Measurements from ENCODE around the gene PHRF1. TPM values are rescaled to one million over a fixed set of nuclear protein-coding genes. Genes with fewer than 3 reads are reported as not detected.

Gene PHRF1
- total and polyA plus RNA-seq, 9 of the 15 experiments (the other 6 are each of a cell fraction or from before 2014, with no cell fraction given): 0.07 to 37.2 (median 7.7) TPM

- TF ChIP-seq, protein P1, sequence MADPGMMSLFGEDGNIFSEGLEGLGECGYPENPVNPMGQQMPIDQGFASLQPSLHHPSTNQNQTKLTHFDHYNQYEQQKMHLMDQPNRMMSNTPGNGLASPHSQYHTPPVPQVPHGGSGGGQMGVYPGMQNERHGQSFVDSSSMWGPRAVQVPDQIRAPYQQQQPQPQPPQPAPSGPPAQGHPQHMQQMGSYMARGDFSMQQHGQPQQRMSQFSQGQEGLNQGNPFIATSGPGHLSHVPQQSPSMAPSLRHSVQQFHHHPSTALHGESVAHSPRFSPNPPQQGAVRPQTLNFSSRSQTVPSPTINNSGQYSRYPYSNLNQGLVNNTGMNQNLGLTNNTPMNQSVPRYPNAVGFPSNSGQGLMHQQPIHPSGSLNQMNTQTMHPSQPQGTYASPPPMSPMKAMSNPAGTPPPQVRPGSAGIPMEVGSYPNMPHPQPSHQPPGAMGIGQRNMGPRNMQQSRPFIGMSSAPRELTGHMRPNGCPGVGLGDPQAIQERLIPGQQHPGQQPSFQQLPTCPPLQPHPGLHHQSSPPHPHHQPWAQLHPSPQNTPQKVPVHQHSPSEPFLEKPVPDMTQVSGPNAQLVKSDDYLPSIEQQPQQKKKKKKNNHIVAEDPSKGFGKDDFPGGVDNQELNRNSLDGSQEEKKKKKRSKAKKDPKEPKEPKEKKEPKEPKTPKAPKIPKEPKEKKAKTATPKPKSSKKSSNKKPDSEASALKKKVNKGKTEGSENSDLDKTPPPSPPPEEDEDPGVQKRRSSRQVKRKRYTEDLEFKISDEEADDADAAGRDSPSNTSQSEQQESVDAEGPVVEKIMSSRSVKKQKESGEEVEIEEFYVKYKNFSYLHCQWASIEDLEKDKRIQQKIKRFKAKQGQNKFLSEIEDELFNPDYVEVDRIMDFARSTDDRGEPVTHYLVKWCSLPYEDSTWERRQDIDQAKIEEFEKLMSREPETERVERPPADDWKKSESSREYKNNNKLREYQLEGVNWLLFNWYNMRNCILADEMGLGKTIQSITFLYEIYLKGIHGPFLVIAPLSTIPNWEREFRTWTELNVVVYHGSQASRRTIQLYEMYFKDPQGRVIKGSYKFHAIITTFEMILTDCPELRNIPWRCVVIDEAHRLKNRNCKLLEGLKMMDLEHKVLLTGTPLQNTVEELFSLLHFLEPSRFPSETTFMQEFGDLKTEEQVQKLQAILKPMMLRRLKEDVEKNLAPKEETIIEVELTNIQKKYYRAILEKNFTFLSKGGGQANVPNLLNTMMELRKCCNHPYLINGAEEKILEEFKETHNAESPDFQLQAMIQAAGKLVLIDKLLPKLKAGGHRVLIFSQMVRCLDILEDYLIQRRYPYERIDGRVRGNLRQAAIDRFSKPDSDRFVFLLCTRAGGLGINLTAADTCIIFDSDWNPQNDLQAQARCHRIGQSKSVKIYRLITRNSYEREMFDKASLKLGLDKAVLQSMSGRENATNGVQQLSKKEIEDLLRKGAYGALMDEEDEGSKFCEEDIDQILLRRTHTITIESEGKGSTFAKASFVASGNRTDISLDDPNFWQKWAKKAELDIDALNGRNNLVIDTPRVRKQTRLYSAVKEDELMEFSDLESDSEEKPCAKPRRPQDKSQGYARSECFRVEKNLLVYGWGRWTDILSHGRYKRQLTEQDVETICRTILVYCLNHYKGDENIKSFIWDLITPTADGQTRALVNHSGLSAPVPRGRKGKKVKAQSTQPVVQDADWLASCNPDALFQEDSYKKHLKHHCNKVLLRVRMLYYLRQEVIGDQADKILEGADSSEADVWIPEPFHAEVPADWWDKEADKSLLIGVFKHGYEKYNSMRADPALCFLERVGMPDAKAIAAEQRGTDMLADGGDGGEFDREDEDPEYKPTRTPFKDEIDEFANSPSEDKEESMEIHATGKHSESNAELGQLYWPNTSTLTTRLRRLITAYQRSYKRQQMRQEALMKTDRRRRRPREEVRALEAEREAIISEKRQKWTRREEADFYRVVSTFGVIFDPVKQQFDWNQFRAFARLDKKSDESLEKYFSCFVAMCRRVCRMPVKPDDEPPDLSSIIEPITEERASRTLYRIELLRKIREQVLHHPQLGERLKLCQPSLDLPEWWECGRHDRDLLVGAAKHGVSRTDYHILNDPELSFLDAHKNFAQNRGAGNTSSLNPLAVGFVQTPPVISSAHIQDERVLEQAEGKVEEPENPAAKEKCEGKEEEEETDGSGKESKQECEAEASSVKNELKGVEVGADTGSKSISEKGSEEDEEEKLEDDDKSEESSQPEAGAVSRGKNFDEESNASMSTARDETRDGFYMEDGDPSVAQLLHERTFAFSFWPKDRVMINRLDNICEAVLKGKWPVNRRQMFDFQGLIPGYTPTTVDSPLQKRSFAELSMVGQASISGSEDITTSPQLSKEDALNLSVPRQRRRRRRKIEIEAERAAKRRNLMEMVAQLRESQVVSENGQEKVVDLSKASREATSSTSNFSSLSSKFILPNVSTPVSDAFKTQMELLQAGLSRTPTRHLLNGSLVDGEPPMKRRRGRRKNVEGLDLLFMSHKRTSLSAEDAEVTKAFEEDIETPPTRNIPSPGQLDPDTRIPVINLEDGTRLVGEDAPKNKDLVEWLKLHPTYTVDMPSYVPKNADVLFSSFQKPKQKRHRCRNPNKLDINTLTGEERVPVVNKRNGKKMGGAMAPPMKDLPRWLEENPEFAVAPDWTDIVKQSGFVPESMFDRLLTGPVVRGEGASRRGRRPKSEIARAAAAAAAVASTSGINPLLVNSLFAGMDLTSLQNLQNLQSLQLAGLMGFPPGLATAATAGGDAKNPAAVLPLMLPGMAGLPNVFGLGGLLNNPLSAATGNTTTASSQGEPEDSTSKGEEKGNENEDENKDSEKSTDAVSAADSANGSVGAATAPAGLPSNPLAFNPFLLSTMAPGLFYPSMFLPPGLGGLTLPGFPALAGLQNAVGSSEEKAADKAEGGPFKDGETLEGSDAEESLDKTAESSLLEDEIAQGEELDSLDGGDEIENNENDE (IDR thresholded peaks at IDR 0.05; ENCODE audit: low read depth, low read length): no peak
- TF ChIP-seq RNF2 (IDR thresholded peaks at IDR 0.05): no peak
- TF ChIP-seq HEY1 (CRISPR knock-in tag; IDR thresholded peaks at IDR 0.05; ENCODE audit: borderline replicate concordance): no peak
- peak; percentile 58; the same call in 1 of the 2 replicates for TF ChIP-seq SIN3B (IDR thresholded peaks at IDR 0.05; ENCODE audit: low read depth)
- no peak for TF ChIP-seq RBM17 (IDR thresholded peaks at IDR 0.05; ENCODE audit: borderline replicate concordance, low read depth, low read length)
- no peak for TF ChIP-seq TAF15 (IDR thresholded peaks at IDR 0.05; ENCODE audit: low read depth, low read length)
- TF ChIP-seq SP1 (CRISPR knock-in tag; IDR thresholded peaks at IDR 0.05): no peak
- no peak for TF ChIP-seq SUPT5H (IDR thresholded peaks at IDR 0.05)
- no peak for TF ChIP-seq ETS2 (tag; IDR thresholded peaks at IDR 0.05; ENCODE audit: borderline replicate concordance, poor library complexity, severe bottlenecking)
- no peak for TF ChIP-seq ZNF561 (CRISPR knock-in tag; conservative IDR thresholded peaks at IDR 0.05)
- no peak for TF ChIP-seq ZSCAN32 (CRISPR knock-in tag; IDR thresholded peaks at IDR 0.05)
- no peak for TF ChIP-seq CBX8 (IDR thresholded peaks at IDR 0.05; ENCODE audit: borderline replicate concordance, extremely low read depth, low read depth, low read length, poor library complexity, severe bottlenecking)
- TF ChIP-seq POLR2G (IDR thresholded peaks at IDR 0.05; ENCODE audit: low read depth, low read length): peak; percentile 40; the same call in 1 of the 2 replicates
- TF ChIP-seq HLTF (IDR thresholded peaks at IDR 0.05): no peak
- no peak for TF ChIP-seq SMARCE1 (IDR thresholded peaks at IDR 0.05)
- no peak for TF ChIP-seq ZNF134 (CRISPR knock-in tag; conservative IDR thresholded peaks at IDR 0.05)
- no peak for TF ChIP-seq MTA3 (IDR thresholded peaks at IDR 0.05; ENCODE audit: borderline replicate concordance)
- TF ChIP-seq ZNF133 (CRISPR knock-in tag; IDR thresholded peaks at IDR 0.05): no peak
Measured at GRCh38 chr11:561148-562003, 14.9 kb upstream of the PHRF1 start (continued).

Data from K562 (cell line).